Measurements from ENCODE around the gene RAB6D.

- TF ChIP-seq POLR2AphosphoS5 (IDR thresholded peaks at IDR 0.05; ENCODE audit: low read depth) = no peak
- no peak for TF ChIP-seq EZH2phosphoT487 (IDR thresholded peaks at IDR 0.05; ENCODE audit: unreplicated experiment)
- TF ChIP-seq CTCF (conservative IDR thresholded peaks at IDR 0.05; ENCODE audit: low read depth in 2 of 2) = no peak
- TF ChIP-seq EZH2 (IDR thresholded peaks at IDR 0.05; ENCODE audit: low read depth, unreplicated experiment) = no peak
- TF ChIP-seq CREB1 (CRISPR knock-in tag; IDR thresholded peaks at IDR 0.05; ENCODE audit: low read depth) = no peak
Measured at GRCh38 chr2:131322209-131322608, 41.8 kb downstream of the RAB6D start.
